ENCODE data around the gene TMEM91.
"Not testable (repeated sequence)": the region's sequence is repeated elsewhere in the genome, so short reads cannot be mapped to it uniquely, and the experiment has no call there.

The TMEM91 gene

GRCh38 chr19:41364524-41365391 is 11.6 kb upstream of the TMEM91 start:
- DNase-seq (ENCODE audit: low read depth): no peak

DNA sequence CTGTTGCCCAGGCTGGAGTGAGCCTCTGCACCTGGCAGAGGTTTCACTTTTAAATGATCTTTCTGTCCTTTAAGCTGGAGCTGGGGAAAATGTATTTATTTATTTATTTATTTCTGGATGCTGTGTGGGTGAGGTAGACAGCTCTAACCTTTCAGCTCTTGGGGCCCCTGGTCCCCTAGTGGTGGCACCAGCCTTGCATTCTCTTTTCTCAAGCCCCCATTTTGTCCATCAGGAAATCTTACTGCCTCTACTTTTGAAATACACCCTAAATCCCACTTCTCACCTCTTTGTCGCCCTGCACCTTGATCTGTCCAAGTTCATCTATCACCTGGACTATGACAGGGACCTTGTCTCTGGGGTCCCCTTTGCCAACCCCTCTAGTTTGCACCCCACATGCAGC is 10.2 kb upstream of the TMEM91 start:
- no peak overlapping the region for H3K4me3 ChIP-seq (ENCODE audit: control insufficient read depth, low read depth, low read length)
- TF ChIP-seq CTCF (IDR thresholded peaks at IDR 0.05; ENCODE audit: control insufficient read depth, insufficient read depth, low read depth, low read length, missing control alignments): peak; percentile 17
- DNase-seq (ENCODE audit: low read depth): no peak

More at GRCh38 chr19:41364524-41365391, 11.6 kb upstream of the TMEM91 start:
- peak overlapping the region; percentile 81 for H3K4me3 ChIP-seq (ENCODE audit: control insufficient read depth, low read depth, low read length)
- TF ChIP-seq CTCF (IDR thresholded peaks at IDR 0.05; ENCODE audit: control insufficient read depth, insufficient read depth, low read depth, low read length, missing control alignments): no peak

DNA sequence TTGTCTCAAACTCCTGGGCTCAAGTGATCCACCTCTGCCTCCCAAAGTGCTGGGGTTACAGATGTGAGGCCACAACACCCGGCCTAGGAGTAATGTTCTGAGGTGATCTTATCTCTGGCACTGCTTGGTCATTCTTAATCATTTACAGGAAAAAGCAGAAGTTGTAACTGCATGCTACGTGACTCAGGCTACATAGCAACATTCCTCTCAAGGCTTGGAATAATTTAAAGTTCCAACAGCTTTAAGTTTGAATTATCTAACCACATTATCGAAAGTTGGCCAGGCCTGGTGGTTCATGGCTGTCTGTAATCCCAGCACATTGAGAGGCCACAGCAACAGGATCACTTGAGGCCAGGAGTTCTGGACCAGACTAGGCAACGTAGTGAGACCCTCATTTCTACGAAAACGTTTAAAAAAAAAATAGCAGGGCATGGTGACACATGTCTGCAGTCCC is 8.5 kb upstream of the TMEM91 start:
- H3K4me3 ChIP-seq (ENCODE audit: control insufficient read depth, low read depth, low read length): no peak overlapping the region
- no peak for TF ChIP-seq CTCF (IDR thresholded peaks at IDR 0.05; ENCODE audit: control insufficient read depth, insufficient read depth, low read depth, low read length, missing control alignments)
- peak; percentile 84 for DNase-seq (ENCODE audit: low read depth)

DNA sequence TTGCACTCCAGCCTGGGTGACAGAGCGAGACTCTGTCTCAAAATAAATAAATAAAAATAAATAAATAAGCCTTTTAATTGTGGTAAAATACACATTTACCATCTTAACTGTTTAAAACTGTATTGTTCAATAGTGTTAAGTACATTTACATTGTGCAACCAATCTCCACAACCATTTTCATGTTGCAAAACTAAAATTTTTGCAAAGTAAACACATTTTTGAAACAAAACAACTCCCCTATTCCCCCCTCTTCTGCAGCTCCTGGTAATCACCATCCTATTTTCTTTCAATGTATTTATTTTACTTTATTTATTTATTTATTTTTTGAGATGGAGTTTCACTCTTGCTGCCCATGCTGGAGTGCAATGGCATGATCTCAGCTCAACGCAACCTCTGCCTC is 6.6 kb upstream of the TMEM91 start:
- no peak for DNase-seq (ENCODE audit: low read depth)
- TF ChIP-seq CTCF (IDR thresholded peaks at IDR 0.05; ENCODE audit: control insufficient read depth, insufficient read depth, low read depth, low read length, missing control alignments): no peak
- H3K4me3 ChIP-seq (ENCODE audit: control insufficient read depth, low read depth, low read length): no peak overlapping the region

GRCh38 chr19:41371119-41371518 is 5.2 kb upstream of the TMEM91 start:
- not testable (repeated sequence) for DNase-seq (ENCODE audit: low read depth); H3K4me3 ChIP-seq (ENCODE audit: control insufficient read depth, low read depth, low read length)

- no peak for DNase-seq (ENCODE audit: low read depth)
- H3K4me3 ChIP-seq (ENCODE audit: control insufficient read depth, low read depth, low read length): no peak overlapping the region
- no peak for TF ChIP-seq CTCF (IDR thresholded peaks at IDR 0.05; ENCODE audit: control insufficient read depth, insufficient read depth, low read depth, low read length, missing control alignments)
These were observed 4.8 kb upstream of the TMEM91 start for GRCh38 chr19:41371541-41371940.

DNA sequence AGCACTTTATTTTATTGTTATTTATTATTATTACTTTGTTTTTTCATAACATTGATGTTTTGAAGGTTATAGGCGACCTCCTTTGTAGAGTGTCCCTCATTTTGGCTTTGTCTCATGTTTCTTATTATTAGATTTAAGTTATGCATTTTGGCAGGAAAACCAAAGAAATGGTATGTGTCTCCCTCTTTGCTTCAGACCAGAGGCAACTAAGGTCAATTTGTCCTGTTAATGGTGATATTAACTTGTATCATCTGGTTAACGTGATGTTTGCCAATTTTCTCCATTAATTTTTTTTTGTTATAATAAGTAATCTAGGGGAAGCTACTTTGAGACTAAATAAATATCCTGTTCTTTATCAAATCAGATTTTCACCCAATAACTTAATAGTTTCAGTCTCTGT is 3.8 kb upstream of the TMEM91 start:
- TF ChIP-seq CTCF (IDR thresholded peaks at IDR 0.05; ENCODE audit: control insufficient read depth, insufficient read depth, low read depth, low read length, missing control alignments): no peak
- no peak for DNase-seq (ENCODE audit: low read depth)
- no peak overlapping the region for H3K4me3 ChIP-seq (ENCODE audit: control insufficient read depth, low read depth, low read length)

Data from AG09309 (cell line).